Ishikawa (cell line): ENCODE data around the gene IFI44L.
A peak's percentile ranks its signal among the peaks of the same experiment; 100 is the strongest.

ENCODE experiments used
- CEBPB ChIP-seq: IDR thresholded peaks from 2 replicates; pipeline ENCODE4 v1.6.1; 2012
- CREB1 ChIP-seq: IDR thresholded peaks from 2 replicates; pipeline ENCODE4 v1.6.1; 2012; ENCODE audit warnings: low read depth
- EGR1 ChIP-seq: IDR thresholded peaks from 2 replicates; pipeline ENCODE4 v1.6.1; 2012
- FOXM1 ChIP-seq: IDR thresholded peaks from 2 replicates; pipeline ENCODE4 v1.6.1; 2012; ENCODE audit warnings: low read depth, borderline replicate concordance
- NFIC ChIP-seq: IDR thresholded peaks from 2 replicates; pipeline ENCODE4 v1.6.1; 2012
- RAD21 ChIP-seq: IDR thresholded peaks from 2 replicates; pipeline ENCODE4 v1.6.1; 2012; ENCODE audit warnings: low read depth
- TAF1 ChIP-seq: IDR thresholded peaks from 2 replicates; pipeline ENCODE4 v1.6.1; 2012; ENCODE audit warnings: low read depth, mild to moderate bottlenecking
- TCF12 ChIP-seq: IDR thresholded peaks from 2 replicates; pipeline ENCODE4 v1.6.1; 2012; ENCODE audit warnings: low read depth
- YY1 ChIP-seq: IDR thresholded peaks from 2 replicates; pipeline ENCODE4 v1.6.1; 2012; ENCODE audit warnings: low read depth
- ZBTB7A ChIP-seq: IDR thresholded peaks from 2 replicates; pipeline ENCODE4 v1.6.1; 2012; ENCODE audit warnings: low read depth
- TF ChIP-seq, protein P1 (sequence below): IDR thresholded peaks from 2 replicates; pipeline ENCODE4 v1.6.1; 2012
- TF ChIP-seq, protein P2 (sequence below): IDR thresholded peaks from 2 replicates; pipeline ENCODE4 v1.6.1; 2012
- TF ChIP-seq, protein P3 (sequence below): IDR thresholded peaks from 2 replicates; pipeline ENCODE4 v1.6.1; 2012; ENCODE audit warnings: low read depth, mild to moderate bottlenecking

Gene IFI44L

DNA sequence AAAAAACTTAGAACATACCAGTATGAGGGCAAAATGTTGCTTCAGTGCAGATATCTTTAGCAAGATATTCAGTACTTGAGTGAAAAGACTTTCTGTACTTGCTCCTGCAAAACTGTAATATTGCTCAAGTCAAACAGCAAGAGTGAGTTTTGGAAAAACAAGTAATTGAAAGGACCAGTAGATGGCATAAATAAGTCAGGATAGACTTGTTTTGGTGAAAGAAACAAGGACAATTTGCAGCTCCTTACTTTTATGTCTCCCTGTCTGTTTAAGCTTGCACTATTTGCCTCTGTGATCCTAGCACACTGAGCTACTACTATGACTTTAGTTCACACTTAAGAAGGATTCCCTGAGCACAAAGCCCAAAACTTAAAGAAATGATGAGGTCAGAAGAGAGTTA lies 68.4 kb downstream of the IFI44L start:
- TF ChIP-seq FOXM1 (no peak), YY1 (no peak), TCF12 (no peak), TAF1 (no peak), ZBTB7A (no peak), RAD21 (peak; percentile 33; the same call in 1 of the 2 replicates)
- TF ChIP-seq, protein P1, sequence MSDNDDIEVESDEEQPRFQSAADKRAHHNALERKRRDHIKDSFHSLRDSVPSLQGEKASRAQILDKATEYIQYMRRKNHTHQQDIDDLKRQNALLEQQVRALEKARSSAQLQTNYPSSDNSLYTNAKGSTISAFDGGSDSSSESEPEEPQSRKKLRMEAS: no peak
- TF ChIP-seq, protein P2, sequence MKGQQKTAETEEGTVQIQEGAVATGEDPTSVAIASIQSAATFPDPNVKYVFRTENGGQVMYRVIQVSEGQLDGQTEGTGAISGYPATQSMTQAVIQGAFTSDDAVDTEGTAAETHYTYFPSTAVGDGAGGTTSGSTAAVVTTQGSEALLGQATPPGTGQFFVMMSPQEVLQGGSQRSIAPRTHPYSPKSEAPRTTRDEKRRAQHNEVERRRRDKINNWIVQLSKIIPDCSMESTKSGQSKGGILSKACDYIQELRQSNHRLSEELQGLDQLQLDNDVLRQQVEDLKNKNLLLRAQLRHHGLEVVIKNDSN: no peak

DNA sequence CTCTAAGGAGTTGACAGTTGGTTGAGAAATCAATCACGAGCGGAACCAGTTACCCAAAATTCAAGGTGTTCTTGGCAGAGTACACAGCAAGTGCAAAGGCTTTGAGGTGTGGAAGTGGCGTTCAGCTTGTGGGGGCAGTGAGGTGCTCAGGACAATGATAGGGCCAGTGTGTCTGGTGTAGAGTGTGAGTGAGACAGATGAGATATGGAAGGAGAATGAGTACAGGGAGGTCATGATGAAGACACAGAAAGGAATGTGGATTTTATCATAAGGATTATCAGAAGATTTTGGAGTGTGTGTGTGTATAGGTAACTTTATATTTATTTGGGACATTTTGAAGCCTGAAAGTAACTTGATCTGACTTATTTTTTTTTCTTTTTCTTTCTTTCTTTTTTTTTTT lies 70.3 kb downstream of the IFI44L start:
- no peak for TF ChIP-seq YY1
- TF ChIP-seq TAF1: no peak
- TF ChIP-seq TCF12: no peak
- TF ChIP-seq ZBTB7A: no peak

- TF ChIP-seq, protein P1: no peak
- TF ChIP-seq, protein P2: no peak
- TF ChIP-seq FOXM1 (no peak), TAF1 (no peak), NFIC (no peak), CREB1 (no peak), EGR1 (no peak), CEBPB (no peak)
- TF ChIP-seq, protein P3, sequence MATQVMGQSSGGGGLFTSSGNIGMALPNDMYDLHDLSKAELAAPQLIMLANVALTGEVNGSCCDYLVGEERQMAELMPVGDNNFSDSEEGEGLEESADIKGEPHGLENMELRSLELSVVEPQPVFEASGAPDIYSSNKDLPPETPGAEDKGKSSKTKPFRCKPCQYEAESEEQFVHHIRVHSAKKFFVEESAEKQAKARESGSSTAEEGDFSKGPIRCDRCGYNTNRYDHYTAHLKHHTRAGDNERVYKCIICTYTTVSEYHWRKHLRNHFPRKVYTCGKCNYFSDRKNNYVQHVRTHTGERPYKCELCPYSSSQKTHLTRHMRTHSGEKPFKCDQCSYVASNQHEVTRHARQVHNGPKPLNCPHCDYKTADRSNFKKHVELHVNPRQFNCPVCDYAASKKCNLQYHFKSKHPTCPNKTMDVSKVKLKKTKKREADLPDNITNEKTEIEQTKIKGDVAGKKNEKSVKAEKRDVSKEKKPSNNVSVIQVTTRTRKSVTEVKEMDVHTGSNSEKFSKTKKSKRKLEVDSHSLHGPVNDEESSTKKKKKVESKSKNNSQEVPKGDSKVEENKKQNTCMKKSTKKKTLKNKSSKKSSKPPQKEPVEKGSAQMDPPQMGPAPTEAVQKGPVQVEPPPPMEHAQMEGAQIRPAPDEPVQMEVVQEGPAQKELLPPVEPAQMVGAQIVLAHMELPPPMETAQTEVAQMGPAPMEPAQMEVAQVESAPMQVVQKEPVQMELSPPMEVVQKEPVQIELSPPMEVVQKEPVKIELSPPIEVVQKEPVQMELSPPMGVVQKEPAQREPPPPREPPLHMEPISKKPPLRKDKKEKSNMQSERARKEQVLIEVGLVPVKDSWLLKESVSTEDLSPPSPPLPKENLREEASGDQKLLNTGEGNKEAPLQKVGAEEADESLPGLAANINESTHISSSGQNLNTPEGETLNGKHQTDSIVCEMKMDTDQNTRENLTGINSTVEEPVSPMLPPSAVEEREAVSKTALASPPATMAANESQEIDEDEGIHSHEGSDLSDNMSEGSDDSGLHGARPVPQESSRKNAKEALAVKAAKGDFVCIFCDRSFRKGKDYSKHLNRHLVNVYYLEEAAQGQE: no peak
These were observed 71.9 kb downstream of the IFI44L start for GRCh38 chr1:78691995-78692747.
